MM.1S (cell line): ENCODE results near the gene SPEF2.

Experiments used
- DNase-seq: peaks from one replicate; pipeline ENCODE4 v3.0.0-alpha.2; 2015
- H2AFZ ChIP-seq: fragments of 300-600 bp; sonication (generic); 2 replicates; pipeline ENCODE4 v1.6.0; 2016; ENCODE audit warnings: antibody characterized with exemption, low read length
- H3F3A ChIP-seq: fragments of 300-600 bp; sonication (generic); 2 replicates; pipeline ENCODE4 v1.6.1; 2016; ENCODE audit warnings: mild to moderate bottlenecking, antibody characterized with exemption, low read length, moderate library complexity, mixed read lengths; ENCODE audit not compliant: insufficient read depth
- H3K27ac ChIP-seq: fragments of 300-600 bp; sonication (generic); 2 replicates; pipeline ENCODE4 v1.5.1; 2016; ENCODE audit warnings: mild to moderate bottlenecking, low read length
- H3K27me3 ChIP-seq: fragments of 300-600 bp; sonication (generic); replicated peaks from 2 replicates; pipeline ENCODE4 v1.6.0; 2016; ENCODE audit warnings: low read length; ENCODE audit not compliant: insufficient read depth
- H3K36me3 ChIP-seq: fragments of 300-600 bp; sonication (generic); replicated peaks from 2 replicates; pipeline ENCODE4 v1.6.1; 2016; ENCODE audit warnings: mild to moderate bottlenecking, low read length, mixed read lengths; ENCODE audit not compliant: insufficient read depth
- H3K4me1 ChIP-seq: fragments of 300-600 bp; sonication (generic); 2 replicates; pipeline ENCODE4 v1.6.1; 2016; ENCODE audit warnings: low read length, mixed read lengths
- H3K4me2 ChIP-seq: fragments of 300-600 bp; sonication (generic); 2 replicates; pipeline ENCODE4 v1.6.0; 2016; ENCODE audit warnings: low read depth, low read length
- H3K4me3 ChIP-seq: fragments of 300-600 bp; sonication (generic); 2 replicates; pipeline ENCODE4 v1.5.1; 2016; ENCODE audit warnings: low read length, mixed read lengths
- H3K79me2 ChIP-seq: fragments of 300-600 bp; sonication (generic); 2 replicates; pipeline ENCODE4 v1.6.1; 2016; ENCODE audit warnings: mixed run types, low read length, mixed read lengths
- H3K9ac ChIP-seq: fragments of 300-600 bp; sonication (generic); 2 replicates; pipeline ENCODE4 v1.6.1; 2016; ENCODE audit warnings: low read length, mixed read lengths
- H3K9me2 ChIP-seq: fragments of 300-600 bp; sonication (generic); replicated peaks from 2 replicates; pipeline ENCODE4 v1.6.1; 2016; ENCODE audit warnings: mild to moderate bottlenecking, low read length, mixed read lengths; ENCODE audit not compliant: insufficient read depth
- H3K9me3 ChIP-seq: fragments of 300-600 bp; sonication (generic); replicated peaks from 2 replicates; pipeline ENCODE4 v1.6.1; 2016; ENCODE audit warnings: mild to moderate bottlenecking, low read length, mixed read lengths; ENCODE audit not compliant: insufficient read depth
- H4K20me1 ChIP-seq: fragments of 300-600 bp; sonication (generic); 2 replicates; pipeline ENCODE4 v1.6.1; 2016; ENCODE audit warnings: mild to moderate bottlenecking, low read length, moderate library complexity, mixed read lengths; ENCODE audit not compliant: insufficient read depth
- EZH2 ChIP-seq: fragments of 300-600 bp; sonication (generic); optimal IDR thresholded peaks from 2 replicates; pipeline ENCODE3; 2017; ENCODE audit warnings: low read depth, mild to moderate bottlenecking, antibody characterized with exemption, low read length, mixed read lengths
- EZH2phosphoT487 ChIP-seq: fragments of 300-600 bp; sonication (generic); IDR thresholded peaks from 2 replicates; pipeline ENCODE4 v1.6.1; 2018; ENCODE audit warnings: antibody characterized with exemption, low read length
- TF ChIP-seq, protein P1 (sequence below): fragments of 300-600 bp; sonication (generic); IDR thresholded peaks from 2 replicates; pipeline ENCODE4 v1.5.1; 2016; ENCODE audit warnings: antibody characterized with exemption, low read length, mixed read lengths

The SPEF2 gene

DNA sequence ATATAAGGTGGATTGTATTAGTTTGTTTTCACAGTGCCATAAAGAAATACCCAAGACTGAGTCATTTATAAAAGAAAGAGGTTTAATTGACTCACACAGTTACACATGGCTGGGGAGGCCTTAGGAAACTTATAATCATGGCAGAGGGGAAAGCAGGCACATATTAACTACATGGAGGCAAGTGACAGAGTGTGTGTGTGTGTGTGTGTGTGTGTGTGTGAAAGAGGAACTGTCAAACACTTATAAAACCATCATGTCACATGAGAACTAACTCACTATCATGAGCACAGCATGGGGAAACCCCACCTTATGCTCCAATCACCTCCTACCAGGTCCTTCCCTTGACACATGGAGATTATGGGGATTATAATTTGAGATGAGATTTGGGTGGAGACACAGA, 118.6 kb downstream of the SPEF2 start:
- Histone ChIP-seq H3K4me2 (no peak overlapping the region), H4K20me1 (no peaks in the 10 kb centered on the region), H3K9me3 (no peaks in the 10 kb centered on the region), H3K27ac (no peak overlapping the region), H3K4me1 (no peaks in the 10 kb centered on the region), H3K27me3 (no peaks in the 10 kb centered on the region), H3F3A (no peaks in the 10 kb centered on the region), H3K9ac (no peak overlapping the region), H2AFZ (no peak overlapping the region), H3K79me2 (no peaks in the 10 kb centered on the region), H3K4me3 (no peak overlapping the region), H3K9me2 (no peaks in the 10 kb centered on the region), H3K36me3 (no peaks in the 10 kb centered on the region)
- no peak for DNase-seq
- TF ChIP-seq EZH2 (no peak), EZH2phosphoT487 (no peak)
- TF ChIP-seq, protein P1, sequence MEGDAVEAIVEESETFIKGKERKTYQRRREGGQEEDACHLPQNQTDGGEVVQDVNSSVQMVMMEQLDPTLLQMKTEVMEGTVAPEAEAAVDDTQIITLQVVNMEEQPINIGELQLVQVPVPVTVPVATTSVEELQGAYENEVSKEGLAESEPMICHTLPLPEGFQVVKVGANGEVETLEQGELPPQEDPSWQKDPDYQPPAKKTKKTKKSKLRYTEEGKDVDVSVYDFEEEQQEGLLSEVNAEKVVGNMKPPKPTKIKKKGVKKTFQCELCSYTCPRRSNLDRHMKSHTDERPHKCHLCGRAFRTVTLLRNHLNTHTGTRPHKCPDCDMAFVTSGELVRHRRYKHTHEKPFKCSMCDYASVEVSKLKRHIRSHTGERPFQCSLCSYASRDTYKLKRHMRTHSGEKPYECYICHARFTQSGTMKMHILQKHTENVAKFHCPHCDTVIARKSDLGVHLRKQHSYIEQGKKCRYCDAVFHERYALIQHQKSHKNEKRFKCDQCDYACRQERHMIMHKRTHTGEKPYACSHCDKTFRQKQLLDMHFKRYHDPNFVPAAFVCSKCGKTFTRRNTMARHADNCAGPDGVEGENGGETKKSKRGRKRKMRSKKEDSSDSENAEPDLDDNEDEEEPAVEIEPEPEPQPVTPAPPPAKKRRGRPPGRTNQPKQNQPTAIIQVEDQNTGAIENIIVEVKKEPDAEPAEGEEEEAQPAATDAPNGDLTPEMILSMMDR, result no peak

DNA sequence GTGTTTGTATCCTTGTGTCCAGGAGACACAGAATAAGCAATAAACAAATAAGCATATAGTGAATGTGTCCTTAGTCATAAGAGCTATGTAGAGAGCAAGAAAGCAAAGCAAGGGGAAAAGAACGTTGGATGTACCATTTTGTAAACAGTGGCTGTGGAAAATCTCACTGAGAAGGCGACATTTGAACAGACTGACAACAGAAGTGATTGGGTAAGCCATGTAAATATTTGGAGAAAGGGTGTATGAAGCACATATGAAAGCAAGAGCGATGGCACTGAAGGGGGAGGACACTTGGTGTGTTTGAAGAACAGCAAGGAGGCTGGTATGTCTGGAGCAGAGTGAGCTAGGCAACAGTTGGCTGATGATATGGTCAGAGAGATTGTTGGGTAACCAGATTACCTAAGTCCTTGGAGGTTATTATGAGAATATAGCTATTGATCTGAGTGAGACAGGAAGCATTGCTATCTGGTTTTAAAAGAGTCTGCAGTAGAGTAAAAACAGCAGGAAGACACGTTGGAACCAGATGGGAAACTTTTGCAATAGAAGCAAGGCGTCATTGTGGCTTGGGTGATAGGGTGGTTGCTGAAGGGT, 123.6 kb downstream of the SPEF2 start:
- H3K79me2 ChIP-seq, result no peaks in the 10 kb centered on the region
- H3K27me3 ChIP-seq, result no peaks in the 10 kb centered on the region
- H3K9ac ChIP-seq, result no peak overlapping the region
- no peaks in the 10 kb centered on the region for H4K20me1 ChIP-seq
- TF ChIP-seq EZH2 (no peak), EZH2phosphoT487 (no peak)
- H3K27ac ChIP-seq, result no peak overlapping the region
- no peak overlapping the region for H2AFZ ChIP-seq
- H3K4me1 ChIP-seq, result no peaks in the 10 kb centered on the region
- H3K36me3 ChIP-seq, result no peaks in the 10 kb centered on the region
- DNase-seq, result no peak
- H3K4me3 ChIP-seq, result no peak overlapping the region
- no peaks in the 10 kb centered on the region for H3K9me2 ChIP-seq
- no peak overlapping the region for H3K4me2 ChIP-seq
- H3F3A ChIP-seq, result no peaks in the 10 kb centered on the region
- no peaks in the 10 kb centered on the region for H3K9me3 ChIP-seq

DNA sequence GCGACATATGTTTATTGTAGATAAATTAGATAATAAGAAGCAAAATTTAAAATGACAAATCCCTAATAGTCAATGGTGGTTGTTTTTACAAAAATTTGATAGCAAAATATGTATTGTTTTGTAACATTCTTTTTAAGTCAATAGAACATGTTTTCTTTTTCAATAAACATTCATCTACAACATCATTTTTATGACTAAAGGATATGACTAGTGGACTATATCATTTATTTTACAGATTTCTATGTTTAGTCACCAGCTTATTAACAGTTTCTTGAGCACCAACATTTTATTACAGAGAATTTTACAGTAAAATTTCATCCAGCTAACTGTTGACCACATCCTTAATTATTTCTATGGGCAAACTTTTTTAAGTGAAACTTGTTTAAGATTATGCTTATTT, 124.3 kb downstream of the SPEF2 start:
- H3K27ac ChIP-seq, result no peak overlapping the region
- no peak overlapping the region for H3K9ac ChIP-seq
- TF ChIP-seq EZH2phosphoT487 (no peak), EZH2 (no peak)
- TF ChIP-seq, protein P1, result no peak
- H3K27me3 ChIP-seq, result no peaks in the 10 kb centered on the region
- H3K79me2 ChIP-seq, result no peaks in the 10 kb centered on the region
- H3K4me1 ChIP-seq, result no peaks in the 10 kb centered on the region
- no peak for DNase-seq
- no peaks in the 10 kb centered on the region for H3F3A ChIP-seq
- H4K20me1 ChIP-seq, result no peaks in the 10 kb centered on the region
- no peaks in the 10 kb centered on the region for H3K9me3 ChIP-seq
- H3K4me3 ChIP-seq, result no peak overlapping the region
- no peaks in the 10 kb centered on the region for H3K36me3 ChIP-seq
- H3K4me2 ChIP-seq, result no peak overlapping the region
- H2AFZ ChIP-seq, result no peak overlapping the region
- H3K9me2 ChIP-seq, result no peaks in the 10 kb centered on the region

DNA sequence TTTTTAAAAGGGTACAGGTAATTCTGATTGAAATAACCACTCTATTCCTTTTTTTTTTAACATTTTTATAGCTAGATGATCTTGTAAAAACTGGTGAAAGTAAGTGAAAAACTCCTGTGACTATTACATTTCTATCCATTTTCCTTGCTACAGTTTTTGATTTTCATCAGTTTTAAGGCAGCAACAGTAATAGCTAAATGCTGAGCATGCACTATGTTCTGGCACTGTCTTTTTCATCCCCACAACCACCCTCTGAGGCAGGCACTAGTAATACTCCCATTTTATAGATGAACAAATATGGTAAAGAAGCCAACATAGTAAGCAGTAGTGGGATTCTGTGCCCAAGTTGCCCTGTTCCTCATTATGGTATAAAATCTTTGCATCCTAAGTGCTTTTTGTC, 126.0 kb downstream of the SPEF2 start:
- no peaks in the 10 kb centered on the region for H4K20me1 ChIP-seq
- H3K79me2 ChIP-seq, result no peaks in the 10 kb centered on the region
- no peaks in the 10 kb centered on the region for H3K9me3 ChIP-seq
- no peak overlapping the region for H2AFZ ChIP-seq
- TF ChIP-seq EZH2phosphoT487 (no peak), EZH2 (no peak)
- TF ChIP-seq, protein P1, result no peak
- H3K36me3 ChIP-seq, result no peaks in the 10 kb centered on the region
- H3K9ac ChIP-seq, result no peak overlapping the region
- no peak overlapping the region for H3K4me2 ChIP-seq
- H3K4me3 ChIP-seq, result no peak overlapping the region
- no peak for DNase-seq
- no peaks in the 10 kb centered on the region for H3F3A ChIP-seq
- H3K9me2 ChIP-seq, result no peaks in the 10 kb centered on the region
- no peaks in the 10 kb centered on the region for H3K27me3 ChIP-seq
- no peak overlapping the region for H3K27ac ChIP-seq
- H3K4me1 ChIP-seq, result no peaks in the 10 kb centered on the region
